WTC11 (cell line): ENCODE results near the gene CSNK1E. TPM values are rescaled to one million over a fixed set of nuclear protein-coding genes. Genes with fewer than 3 reads are reported as not detected.

Experiments
- ATAC-seq: fragments of 200-7000 bp; cut with Tn5 transposase; 2 replicates; pipeline ENCODE4 v1.10.0; 2021; ENCODE audit warnings: mild to moderate bottlenecking, moderate library complexity
- CTCF ChIA-PET: fragments of 300-600 bp; sonication (Branson Sonifier 250); formaldehyde crosslinking; loops from one replicate; lab custom pipeline; 2021; ENCODE audit warnings: antibody characterized with exemption; lab: Charles Lee
- POLR2A ChIA-PET: fragments of 350-600 bp; sonication (Branson Sonifier 250); formaldehyde crosslinking; loops from one replicate; lab custom pipeline; 2021; ENCODE audit warnings: antibody characterized with exemption; lab: Charles Lee
- DNase-seq: peaks from one replicate; pipeline ENCODE4 v3.0.0; 2021; ENCODE audit warnings: low spot score
- H3K27ac Mint-ChIP-seq: 2 replicates; pipeline ENCODE4 v1.8.0; 2021; ENCODE audit warnings: mixed read lengths
- H3K27me3 Mint-ChIP-seq: 2 replicates; pipeline ENCODE4 v1.8.0; 2021; ENCODE audit warnings: low read depth, mild to moderate bottlenecking, moderate library complexity, mixed read lengths
- H3K36me3 Mint-ChIP-seq: 2 replicates; pipeline ENCODE4 v1.8.0; 2021; ENCODE audit warnings: mixed read lengths
- H3K4me1 Mint-ChIP-seq: 2 replicates; pipeline ENCODE4 v1.8.0; 2022; ENCODE audit warnings: mixed read lengths
- H3K4me3 Mint-ChIP-seq: 2 replicates; pipeline ENCODE4 v1.8.0; 2021; ENCODE audit warnings: mild to moderate bottlenecking, moderate library complexity, mixed read lengths
- H3K9me3 Mint-ChIP-seq: 2 replicates; pipeline ENCODE4 v1.8.0; 2021; ENCODE audit warnings: mixed read lengths
- ETV6 ChIP-seq: sonication (generic); formaldehyde crosslinking; IDR thresholded peaks from 2 replicates; pipeline ENCODE4 v1.8.1; 2022; ENCODE audit warnings: mild to moderate bottlenecking, missing genetic modification reagents
- FOXJ3 ChIP-seq: sonication (generic); formaldehyde crosslinking; IDR thresholded peaks from 2 replicates; pipeline ENCODE4 v1.9.0; 2021; ENCODE audit warnings: missing genetic modification reagents, mild to moderate bottlenecking, borderline replicate concordance
- GTF2I ChIP-seq: fragments of 250-450 bp; sonication (Bioruptor Pico); conservative IDR thresholded peaks from 2 replicates; pipeline ENCODE4 v1.4.0; 2021; ENCODE audit warnings: mild to moderate bottlenecking
- HMGA2 ChIP-seq: fragments of 250-450 bp; sonication (Bioruptor Pico); IDR thresholded peaks from 2 replicates; pipeline ENCODE4 v1.4.0; 2021; ENCODE audit warnings: mild to moderate bottlenecking, moderate library complexity
- MXD4 ChIP-seq: fragments of 250-450 bp; sonication (Bioruptor Pico); IDR thresholded peaks from 2 replicates; pipeline ENCODE4 v1.8.0; 2021; ENCODE audit warnings: mild to moderate bottlenecking, moderate library complexity, borderline replicate concordance
- NR1H2 ChIP-seq: sonication (generic); formaldehyde crosslinking; IDR thresholded peaks from 2 replicates; pipeline ENCODE4 v1.9.0; 2021; ENCODE audit warnings: mild to moderate bottlenecking, moderate library complexity, missing genetic modification reagents
- RORB ChIP-seq: fragments of 250-450 bp; sonication (Bioruptor Pico); IDR thresholded peaks from 2 replicates; pipeline ENCODE4 v1.9.0; 2021; ENCODE audit warnings: mild to moderate bottlenecking
- SP1 ChIP-seq: sonication (generic); formaldehyde crosslinking; conservative IDR thresholded peaks from 2 replicates; pipeline ENCODE4 v1.8.1; 2022; ENCODE audit warnings: missing genetic modification reagents
- ZBTB21 ChIP-seq: sonication (generic); formaldehyde crosslinking; IDR thresholded peaks from 2 replicates; pipeline ENCODE4 v1.8.1; 2023; ENCODE audit warnings: mild to moderate bottlenecking, missing genetic modification reagents, borderline replicate concordance
- ZNF396 ChIP-seq: fragments of 250-450 bp; sonication (Bioruptor Pico); IDR thresholded peaks from 2 replicates; pipeline ENCODE4 v1.8.0; 2021; ENCODE audit warnings: mild to moderate bottlenecking, moderate library complexity, borderline replicate concordance
- total RNA-seq: library from RNA; stranded (reverse); gene quantifications from 3 replicates; pipeline ENCODE4 v1.2.3, GENCODE V29; 2021
- TF ChIP-seq, protein P1 (sequence below): fragments of 250-450 bp; sonication (Bioruptor Pico); IDR thresholded peaks from 2 replicates; pipeline ENCODE4 v1.9.0; 2021; ENCODE audit warnings: mild to moderate bottlenecking
- TF ChIP-seq, protein P2 (sequence below): sonication (generic); formaldehyde crosslinking; IDR thresholded peaks from 2 replicates; pipeline ENCODE4 v1.8.0; 2023; ENCODE audit warnings: missing genetic modification reagents, mild to moderate bottlenecking, borderline replicate concordance
- TF ChIP-seq, protein P3 (sequence below): sonication (generic); formaldehyde crosslinking; IDR thresholded peaks from 2 replicates; pipeline ENCODE4 v1.8.0; 2023; ENCODE audit warnings: mild to moderate bottlenecking, missing genetic modification reagents
- TF ChIP-seq, protein P4 (sequence below): fragments of 250-450 bp; sonication (Bioruptor Pico); IDR thresholded peaks from 2 replicates; pipeline ENCODE4 v1.8.0; 2021; ENCODE audit warnings: mild to moderate bottlenecking

The CSNK1E gene
- total RNA-seq, 1 experiment from 2014 or later = 265 TPM

DNA sequence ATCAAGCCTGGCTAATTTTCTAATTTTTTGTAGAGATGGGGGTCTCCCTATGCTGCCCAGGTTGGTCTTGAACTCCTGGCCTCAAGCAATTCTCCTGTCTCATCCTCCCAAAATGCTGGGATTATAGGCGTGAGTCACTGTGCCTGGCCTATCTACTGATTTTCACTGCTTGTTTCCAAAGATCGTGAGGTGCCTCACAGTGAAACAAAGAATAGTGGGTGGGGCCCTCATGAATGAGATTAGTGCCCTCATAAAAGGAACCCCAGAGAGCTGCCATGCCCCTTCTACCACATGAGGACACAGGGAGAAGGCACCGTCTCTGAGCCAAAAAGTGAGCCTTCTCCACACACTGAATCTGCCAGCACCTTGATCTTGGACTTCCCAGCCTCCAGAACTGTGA, 67.9 kb downstream of the CSNK1E start (continued):
- TF ChIP-seq, protein P1, sequence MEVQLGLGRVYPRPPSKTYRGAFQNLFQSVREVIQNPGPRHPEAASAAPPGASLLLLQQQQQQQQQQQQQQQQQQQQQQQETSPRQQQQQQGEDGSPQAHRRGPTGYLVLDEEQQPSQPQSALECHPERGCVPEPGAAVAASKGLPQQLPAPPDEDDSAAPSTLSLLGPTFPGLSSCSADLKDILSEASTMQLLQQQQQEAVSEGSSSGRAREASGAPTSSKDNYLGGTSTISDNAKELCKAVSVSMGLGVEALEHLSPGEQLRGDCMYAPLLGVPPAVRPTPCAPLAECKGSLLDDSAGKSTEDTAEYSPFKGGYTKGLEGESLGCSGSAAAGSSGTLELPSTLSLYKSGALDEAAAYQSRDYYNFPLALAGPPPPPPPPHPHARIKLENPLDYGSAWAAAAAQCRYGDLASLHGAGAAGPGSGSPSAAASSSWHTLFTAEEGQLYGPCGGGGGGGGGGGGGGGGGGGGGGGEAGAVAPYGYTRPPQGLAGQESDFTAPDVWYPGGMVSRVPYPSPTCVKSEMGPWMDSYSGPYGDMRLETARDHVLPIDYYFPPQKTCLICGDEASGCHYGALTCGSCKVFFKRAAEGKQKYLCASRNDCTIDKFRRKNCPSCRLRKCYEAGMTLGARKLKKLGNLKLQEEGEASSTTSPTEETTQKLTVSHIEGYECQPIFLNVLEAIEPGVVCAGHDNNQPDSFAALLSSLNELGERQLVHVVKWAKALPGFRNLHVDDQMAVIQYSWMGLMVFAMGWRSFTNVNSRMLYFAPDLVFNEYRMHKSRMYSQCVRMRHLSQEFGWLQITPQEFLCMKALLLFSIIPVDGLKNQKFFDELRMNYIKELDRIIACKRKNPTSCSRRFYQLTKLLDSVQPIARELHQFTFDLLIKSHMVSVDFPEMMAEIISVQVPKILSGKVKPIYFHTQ (CRISPR knock-in tag) = no peak
- TF ChIP-seq, protein P2, sequence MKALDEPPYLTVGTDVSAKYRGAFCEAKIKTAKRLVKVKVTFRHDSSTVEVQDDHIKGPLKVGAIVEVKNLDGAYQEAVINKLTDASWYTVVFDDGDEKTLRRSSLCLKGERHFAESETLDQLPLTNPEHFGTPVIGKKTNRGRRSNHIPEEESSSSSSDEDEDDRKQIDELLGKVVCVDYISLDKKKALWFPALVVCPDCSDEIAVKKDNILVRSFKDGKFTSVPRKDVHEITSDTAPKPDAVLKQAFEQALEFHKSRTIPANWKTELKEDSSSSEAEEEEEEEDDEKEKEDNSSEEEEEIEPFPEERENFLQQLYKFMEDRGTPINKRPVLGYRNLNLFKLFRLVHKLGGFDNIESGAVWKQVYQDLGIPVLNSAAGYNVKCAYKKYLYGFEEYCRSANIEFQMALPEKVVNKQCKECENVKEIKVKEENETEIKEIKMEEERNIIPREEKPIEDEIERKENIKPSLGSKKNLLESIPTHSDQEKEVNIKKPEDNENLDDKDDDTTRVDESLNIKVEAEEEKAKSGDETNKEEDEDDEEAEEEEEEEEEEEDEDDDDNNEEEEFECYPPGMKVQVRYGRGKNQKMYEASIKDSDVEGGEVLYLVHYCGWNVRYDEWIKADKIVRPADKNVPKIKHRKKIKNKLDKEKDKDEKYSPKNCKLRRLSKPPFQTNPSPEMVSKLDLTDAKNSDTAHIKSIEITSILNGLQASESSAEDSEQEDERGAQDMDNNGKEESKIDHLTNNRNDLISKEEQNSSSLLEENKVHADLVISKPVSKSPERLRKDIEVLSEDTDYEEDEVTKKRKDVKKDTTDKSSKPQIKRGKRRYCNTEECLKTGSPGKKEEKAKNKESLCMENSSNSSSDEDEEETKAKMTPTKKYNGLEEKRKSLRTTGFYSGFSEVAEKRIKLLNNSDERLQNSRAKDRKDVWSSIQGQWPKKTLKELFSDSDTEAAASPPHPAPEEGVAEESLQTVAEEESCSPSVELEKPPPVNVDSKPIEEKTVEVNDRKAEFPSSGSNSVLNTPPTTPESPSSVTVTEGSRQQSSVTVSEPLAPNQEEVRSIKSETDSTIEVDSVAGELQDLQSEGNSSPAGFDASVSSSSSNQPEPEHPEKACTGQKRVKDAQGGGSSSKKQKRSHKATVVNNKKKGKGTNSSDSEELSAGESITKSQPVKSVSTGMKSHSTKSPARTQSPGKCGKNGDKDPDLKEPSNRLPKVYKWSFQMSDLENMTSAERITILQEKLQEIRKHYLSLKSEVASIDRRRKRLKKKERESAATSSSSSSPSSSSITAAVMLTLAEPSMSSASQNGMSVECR (CRISPR knock-in tag) = no peak
- no peak for TF ChIP-seq NR1H2
- TF ChIP-seq ZNF396 (CRISPR knock-in tag) = no peak
- no peak for TF ChIP-seq ETV6 (CRISPR knock-in tag)
- TF ChIP-seq SP1 (CRISPR knock-in tag) = no peak
- TF ChIP-seq, protein P3, sequence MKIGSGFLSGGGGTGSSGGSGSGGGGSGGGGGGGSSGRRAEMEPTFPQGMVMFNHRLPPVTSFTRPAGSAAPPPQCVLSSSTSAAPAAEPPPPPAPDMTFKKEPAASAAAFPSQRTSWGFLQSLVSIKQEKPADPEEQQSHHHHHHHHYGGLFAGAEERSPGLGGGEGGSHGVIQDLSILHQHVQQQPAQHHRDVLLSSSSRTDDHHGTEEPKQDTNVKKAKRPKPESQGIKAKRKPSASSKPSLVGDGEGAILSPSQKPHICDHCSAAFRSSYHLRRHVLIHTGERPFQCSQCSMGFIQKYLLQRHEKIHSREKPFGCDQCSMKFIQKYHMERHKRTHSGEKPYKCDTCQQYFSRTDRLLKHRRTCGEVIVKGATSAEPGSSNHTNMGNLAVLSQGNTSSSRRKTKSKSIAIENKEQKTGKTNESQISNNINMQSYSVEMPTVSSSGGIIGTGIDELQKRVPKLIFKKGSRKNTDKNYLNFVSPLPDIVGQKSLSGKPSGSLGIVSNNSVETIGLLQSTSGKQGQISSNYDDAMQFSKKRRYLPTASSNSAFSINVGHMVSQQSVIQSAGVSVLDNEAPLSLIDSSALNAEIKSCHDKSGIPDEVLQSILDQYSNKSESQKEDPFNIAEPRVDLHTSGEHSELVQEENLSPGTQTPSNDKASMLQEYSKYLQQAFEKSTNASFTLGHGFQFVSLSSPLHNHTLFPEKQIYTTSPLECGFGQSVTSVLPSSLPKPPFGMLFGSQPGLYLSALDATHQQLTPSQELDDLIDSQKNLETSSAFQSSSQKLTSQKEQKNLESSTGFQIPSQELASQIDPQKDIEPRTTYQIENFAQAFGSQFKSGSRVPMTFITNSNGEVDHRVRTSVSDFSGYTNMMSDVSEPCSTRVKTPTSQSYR = no peak
- no peak for TF ChIP-seq RORB (CRISPR knock-in tag)
- no peak for TF ChIP-seq HMGA2 (CRISPR knock-in tag)
- no peak for TF ChIP-seq ZBTB21 (CRISPR knock-in tag)

DNA sequence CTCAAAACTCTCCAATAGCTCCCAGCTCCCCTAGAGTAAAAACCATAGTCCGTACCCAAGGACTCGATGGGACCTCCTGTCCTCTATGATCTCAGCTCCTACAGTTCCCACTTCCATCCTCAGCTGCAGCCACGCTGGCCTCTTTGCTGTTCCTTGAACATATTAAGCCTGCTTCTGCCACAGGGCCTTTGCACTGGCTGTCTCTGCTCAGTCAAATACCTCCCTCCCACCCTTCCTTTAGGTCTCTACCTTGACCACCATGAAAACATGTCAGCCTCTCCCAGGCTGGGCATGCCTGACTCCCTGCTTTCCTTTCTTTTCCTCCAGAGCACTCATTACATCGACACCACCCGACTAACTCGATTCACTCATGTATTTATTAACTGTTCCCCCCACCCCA, 69.0 kb downstream of the CSNK1E start:
- H3K36me3 Mint-ChIP-seq = peaks cover 34% of the 10 kb centered on the region
- TF ChIP-seq GTF2I (CRISPR knock-in tag) (0 out of 2 replicates have a peak, but pooled peaks have one; percentile 56), FOXJ3 (no peak), MXD4 (CRISPR knock-in tag) (no peak)
- TF ChIP-seq, protein P3 = no peak
- TF ChIP-seq, protein P4, sequence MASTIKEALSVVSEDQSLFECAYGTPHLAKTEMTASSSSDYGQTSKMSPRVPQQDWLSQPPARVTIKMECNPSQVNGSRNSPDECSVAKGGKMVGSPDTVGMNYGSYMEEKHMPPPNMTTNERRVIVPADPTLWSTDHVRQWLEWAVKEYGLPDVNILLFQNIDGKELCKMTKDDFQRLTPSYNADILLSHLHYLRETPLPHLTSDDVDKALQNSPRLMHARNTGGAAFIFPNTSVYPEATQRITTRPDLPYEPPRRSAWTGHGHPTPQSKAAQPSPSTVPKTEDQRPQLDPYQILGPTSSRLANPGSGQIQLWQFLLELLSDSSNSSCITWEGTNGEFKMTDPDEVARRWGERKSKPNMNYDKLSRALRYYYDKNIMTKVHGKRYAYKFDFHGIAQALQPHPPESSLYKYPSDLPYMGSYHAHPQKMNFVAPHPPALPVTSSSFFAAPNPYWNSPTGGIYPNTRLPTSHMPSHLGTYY (CRISPR knock-in tag) = no peak
- no peaks in the 10 kb centered on the region for H3K4me1 Mint-ChIP-seq
- no peaks in the 10 kb centered on the region for H3K27me3 Mint-ChIP-seq
- no peak overlapping the region for H3K27ac Mint-ChIP-seq
- H3K4me3 Mint-ChIP-seq = no peak overlapping the region
- no peaks in the 10 kb centered on the region; the same call in 1 of the 2 replicates for H3K9me3 Mint-ChIP-seq
- POLR2A ChIA-PET = no interaction called here
- CTCF ChIA-PET = no interaction called here
- ATAC-seq = no peak
- no peak for DNase-seq
